IMR-90 (cell line): ENCODE measurements around the gene ITIH2.

Source experiments
- CEBPB ChIP-seq: IDR thresholded peaks from 2 replicates; pipeline ENCODE4 v1.6.1; 2012; ENCODE audit warnings: low read depth, low read length, improper control_type of control experiment
- CTCF ChIP-seq: conservative IDR thresholded peaks from 2 replicates; pipeline ENCODE4 v1.5.1; 2012; ENCODE audit warnings: mild to moderate bottlenecking, low read depth, low read length, improper control_type of control experiment
- FOS ChIP-seq: fragments of 150-350 bp; IDR thresholded peaks from 2 replicates; pipeline ENCODE4 v1.6.1; 2016; ENCODE audit warnings: low read depth, low read length
- MXI1 ChIP-seq: IDR thresholded peaks from 2 replicates; pipeline ENCODE4 v1.6.1; 2012; ENCODE audit warnings: low read depth, mild to moderate bottlenecking, low read length, moderate library complexity, borderline replicate concordance
- POLR2A ChIP-seq: IDR thresholded peaks from 2 replicates; pipeline ENCODE4 v1.6.1; 2012; ENCODE audit warnings: mild to moderate bottlenecking, low read depth, low read length
- RAD21 ChIP-seq: IDR thresholded peaks from 2 replicates; pipeline ENCODE4 v1.6.1; 2012; ENCODE audit warnings: low read length, improper control_type of control experiment
- RCOR1 ChIP-seq: IDR thresholded peaks from 2 replicates; pipeline ENCODE4 v1.6.1; 2012; ENCODE audit warnings: mild to moderate bottlenecking, low read length, improper control_type of control experiment; ENCODE audit not compliant: insufficient replicate concordance
- RFX5 ChIP-seq: IDR thresholded peaks from 2 replicates; pipeline ENCODE4 v1.8.0; 2012; ENCODE audit warnings: low read depth, mild to moderate bottlenecking, low read length, moderate library complexity
- SMC3 ChIP-seq: fragments of 150-350 bp; IDR thresholded peaks from 2 replicates; pipeline ENCODE4 v1.6.1; 2016; ENCODE audit warnings: low read depth, mild to moderate bottlenecking, antibody characterized with exemption, low read length, moderate library complexity
- TF ChIP-seq, protein P1 (sequence below): fragments of 150-350 bp; IDR thresholded peaks from 2 replicates; pipeline ENCODE4 v1.6.1; 2017; ENCODE audit warnings: mild to moderate bottlenecking, antibody characterized with exemption, low read length, low read depth

- TF ChIP-seq POLR2A: no peak
- no peak for TF ChIP-seq CTCF
- TF ChIP-seq MXI1: no peak
- TF ChIP-seq FOS: no peak
- no peak for TF ChIP-seq RFX5
- TF ChIP-seq RAD21: no peak
- no peak for TF ChIP-seq RCOR1
- TF ChIP-seq, protein P1, sequence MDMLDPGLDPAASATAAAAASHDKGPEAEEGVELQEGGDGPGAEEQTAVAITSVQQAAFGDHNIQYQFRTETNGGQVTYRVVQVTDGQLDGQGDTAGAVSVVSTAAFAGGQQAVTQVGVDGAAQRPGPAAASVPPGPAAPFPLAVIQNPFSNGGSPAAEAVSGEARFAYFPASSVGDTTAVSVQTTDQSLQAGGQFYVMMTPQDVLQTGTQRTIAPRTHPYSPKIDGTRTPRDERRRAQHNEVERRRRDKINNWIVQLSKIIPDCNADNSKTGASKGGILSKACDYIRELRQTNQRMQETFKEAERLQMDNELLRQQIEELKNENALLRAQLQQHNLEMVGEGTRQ: no peak
- TF ChIP-seq SMC3: no peak
- no peak for TF ChIP-seq CEBPB
Measured at GRCh38 chr10:7773845-7774801, 71.0 kb downstream of the ITIH2 start.
